ENCODE data around the gene OR6Q1.

Gene OR6Q1

DNA sequence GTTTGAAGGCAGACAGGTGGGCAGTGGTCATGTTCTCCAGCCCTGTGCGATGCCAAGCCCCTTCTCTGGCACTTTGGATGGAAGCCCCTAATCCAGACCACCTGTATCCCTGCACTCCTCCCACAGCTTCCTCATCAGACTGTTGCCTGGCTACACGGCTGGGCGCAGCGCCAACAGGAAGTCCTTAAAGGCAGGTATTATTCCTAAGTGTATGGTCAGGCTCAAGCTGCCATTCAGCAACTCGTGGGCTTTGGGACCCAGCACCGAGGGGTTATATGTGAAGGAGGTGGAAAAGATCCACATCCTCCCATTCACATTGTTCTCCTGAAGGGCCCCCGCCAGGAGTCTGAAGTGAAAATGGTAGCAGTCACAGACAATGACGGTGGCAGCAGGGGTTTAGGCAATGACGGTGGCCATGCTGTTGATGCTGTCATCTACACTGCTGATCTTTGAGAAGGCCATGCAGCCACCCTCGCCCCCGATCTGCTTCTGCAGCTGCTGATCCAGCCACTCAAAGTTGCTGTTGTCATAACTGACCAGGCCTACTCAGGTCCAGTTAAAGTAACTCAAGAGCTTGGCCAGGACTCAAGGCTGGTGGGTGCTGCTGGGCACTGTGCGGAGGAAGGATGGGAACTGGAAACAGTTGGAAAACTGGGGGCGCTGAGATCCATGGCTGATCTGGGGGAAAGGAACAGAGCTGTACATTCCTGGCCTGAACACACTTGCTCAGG, 27.7 kb downstream of the OR6Q1 start:
- DNase-seq, result no peak

DNA sequence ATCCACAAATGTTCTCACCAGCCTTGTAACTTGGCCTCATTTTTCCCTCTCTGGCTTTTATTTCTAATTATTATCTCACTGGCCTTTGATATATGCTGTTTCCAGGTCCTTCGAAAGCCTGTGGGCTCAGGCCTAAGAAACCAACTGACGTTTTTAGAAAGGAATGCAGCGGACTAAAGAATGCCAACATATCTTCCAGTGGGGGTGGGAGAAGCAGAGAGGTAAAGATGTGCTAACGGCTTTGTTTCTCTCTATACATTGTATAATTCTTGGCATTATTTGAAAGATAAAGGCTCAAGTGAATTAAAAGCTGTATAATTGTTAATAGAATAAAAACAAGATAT, 28.2 kb downstream of the OR6Q1 start:
- no peak for DNase-seq

DNA sequence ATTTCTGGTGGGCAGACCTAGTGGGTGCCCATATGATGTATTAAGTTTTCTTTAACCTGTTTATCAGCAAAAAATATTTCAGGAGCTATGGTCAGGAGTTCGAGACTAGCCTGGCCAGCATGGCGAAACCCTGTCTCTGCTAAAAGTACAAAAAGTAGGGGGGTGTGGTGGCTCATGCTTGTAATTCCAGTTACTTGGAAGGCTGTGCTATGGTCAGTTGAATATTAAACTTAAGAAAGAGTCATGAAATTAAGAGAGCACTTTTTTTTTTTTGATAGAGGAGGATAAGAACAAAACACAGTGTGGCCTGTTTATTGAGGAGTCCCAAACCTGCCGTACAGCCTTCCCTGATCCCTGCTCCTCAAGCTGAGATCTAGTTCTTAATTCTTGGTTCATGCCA, 29.8 kb downstream of the OR6Q1 start:
- DNase-seq, result no peak

- no peak for DNase-seq
Observed at GRCh38 chr11:58060939-58061672, 30.4 kb downstream of the OR6Q1 start.

DNA sequence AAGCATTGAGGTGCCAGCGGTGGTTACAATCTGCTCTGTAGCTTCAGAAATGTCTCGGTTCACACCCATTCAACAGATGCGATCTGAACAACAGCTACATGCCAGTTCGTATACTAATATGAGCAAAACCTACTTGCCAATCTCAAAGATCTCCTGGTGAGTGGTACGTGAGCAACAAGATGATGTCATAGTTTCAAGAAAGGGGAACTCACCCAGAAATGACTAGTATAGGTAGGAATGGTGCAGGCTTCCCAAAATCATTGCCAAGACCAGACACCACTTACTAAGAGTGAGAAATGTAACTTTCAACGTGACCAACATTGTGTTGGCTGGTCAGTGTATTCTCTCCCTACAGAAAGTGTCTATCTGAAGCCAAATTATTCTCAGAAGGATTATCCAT, 31.1 kb downstream of the OR6Q1 start:
- no peak for DNase-seq

GRCh38 chr11:58067685-58068084, 36.9 kb downstream of the OR6Q1 start:
- DNase-seq, result no peak

DNA sequence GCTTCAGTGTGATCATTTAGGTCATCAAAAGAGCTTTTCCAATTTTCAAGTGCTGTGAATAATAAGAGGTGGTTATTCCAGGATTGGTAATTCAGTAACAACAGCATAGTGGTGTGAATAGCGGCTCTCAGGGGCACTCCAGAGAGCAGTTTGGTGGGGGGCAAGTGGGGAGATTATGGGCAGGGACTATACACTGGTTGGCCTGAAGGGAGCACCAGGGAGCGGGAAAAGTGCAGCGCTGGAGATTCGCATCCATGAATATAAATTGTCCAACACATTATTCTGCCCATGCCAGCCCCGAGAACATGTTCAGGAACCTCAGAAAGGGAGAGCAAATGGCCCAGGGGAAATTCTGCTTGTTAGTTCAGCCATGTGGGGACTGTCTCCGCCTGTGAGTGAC, 37.9 kb downstream of the OR6Q1 start:
- DNase-seq, result no peak

- DNase-seq, result no peak
Observed at GRCh38 chr11:58070585-58070984, 39.8 kb downstream of the OR6Q1 start.

DNA sequence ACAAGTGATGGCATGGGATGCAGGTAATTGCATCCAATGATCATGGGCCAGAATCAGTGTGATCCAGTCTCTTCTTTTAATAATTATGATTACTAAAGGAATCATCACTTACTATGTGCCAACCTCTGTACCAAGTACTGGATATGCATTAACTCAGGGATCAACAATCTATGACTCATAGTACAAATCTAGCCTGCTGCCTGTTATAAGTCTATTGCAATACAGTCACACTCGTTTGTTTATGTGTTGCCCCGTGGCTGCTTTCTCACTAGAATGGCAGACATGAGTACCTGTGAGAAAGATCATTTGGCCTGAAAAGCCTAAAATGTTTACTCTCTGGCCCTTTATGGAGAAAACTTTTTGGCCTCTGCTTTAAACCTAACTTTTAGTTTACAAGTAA, 45.0 kb downstream of the OR6Q1 start:
- DNase-seq, result no peak

Measured in activated CD4-positive, alpha-beta T cell treated with anti-CD3 and anti-CD28 coated beads, Interleukin-2, amount 50 U/mL, for 1 hour (primary cell).